ENCODE data around the gene GFY.

GRCh38 chr19:49408816-49409440 lies 16.3 kb upstream of the GFY start:
- TF ChIP-seq, protein P1, sequence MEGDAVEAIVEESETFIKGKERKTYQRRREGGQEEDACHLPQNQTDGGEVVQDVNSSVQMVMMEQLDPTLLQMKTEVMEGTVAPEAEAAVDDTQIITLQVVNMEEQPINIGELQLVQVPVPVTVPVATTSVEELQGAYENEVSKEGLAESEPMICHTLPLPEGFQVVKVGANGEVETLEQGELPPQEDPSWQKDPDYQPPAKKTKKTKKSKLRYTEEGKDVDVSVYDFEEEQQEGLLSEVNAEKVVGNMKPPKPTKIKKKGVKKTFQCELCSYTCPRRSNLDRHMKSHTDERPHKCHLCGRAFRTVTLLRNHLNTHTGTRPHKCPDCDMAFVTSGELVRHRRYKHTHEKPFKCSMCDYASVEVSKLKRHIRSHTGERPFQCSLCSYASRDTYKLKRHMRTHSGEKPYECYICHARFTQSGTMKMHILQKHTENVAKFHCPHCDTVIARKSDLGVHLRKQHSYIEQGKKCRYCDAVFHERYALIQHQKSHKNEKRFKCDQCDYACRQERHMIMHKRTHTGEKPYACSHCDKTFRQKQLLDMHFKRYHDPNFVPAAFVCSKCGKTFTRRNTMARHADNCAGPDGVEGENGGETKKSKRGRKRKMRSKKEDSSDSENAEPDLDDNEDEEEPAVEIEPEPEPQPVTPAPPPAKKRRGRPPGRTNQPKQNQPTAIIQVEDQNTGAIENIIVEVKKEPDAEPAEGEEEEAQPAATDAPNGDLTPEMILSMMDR (conservative IDR thresholded peaks at IDR 0.05 in 1 of 2, IDR thresholded peaks at IDR 0.05 in 1 of 2; ENCODE audit: extremely low read depth in 1 of 2, insufficient read depth in 1 of 2, low read depth in 1 of 2, low read length in 2 of 2), result no peak
- no peak for TF ChIP-seq EZH2 (IDR thresholded peaks at IDR 0.05; ENCODE audit: borderline replicate concordance, low read length)

All from mammary epithelial cell (primary cell).